Umbilical cord (tissue), 2 donors: ENCODE results near the gene CRYBG3. TPM values are rescaled to one million over a fixed set of nuclear protein-coding genes. Genes with fewer than 3 reads are reported as not detected.
"Not testable (repeated sequence)": the region's sequence is repeated elsewhere in the genome, so short reads cannot be mapped to it uniquely, and the experiment has no call there.

Source experiments
- DNase-seq: peaks from one replicate; pipeline ENCODE4 v3.0.0-alpha.2; 2015; ENCODE audit warnings: low spot score
- total RNA-seq: library from RNA; depleted of rRNA; stranded (reverse); fragments of >200 nt; gene quantifications from one replicate; pipeline ENCODE4 v1.2.3, GENCODE V29; 2014; ENCODE audit warnings: low replicate concordance; ENCODE audit not compliant: insufficient read depth

CRYBG3 gene
- total RNA-seq: 20.0 TPM

DNA sequence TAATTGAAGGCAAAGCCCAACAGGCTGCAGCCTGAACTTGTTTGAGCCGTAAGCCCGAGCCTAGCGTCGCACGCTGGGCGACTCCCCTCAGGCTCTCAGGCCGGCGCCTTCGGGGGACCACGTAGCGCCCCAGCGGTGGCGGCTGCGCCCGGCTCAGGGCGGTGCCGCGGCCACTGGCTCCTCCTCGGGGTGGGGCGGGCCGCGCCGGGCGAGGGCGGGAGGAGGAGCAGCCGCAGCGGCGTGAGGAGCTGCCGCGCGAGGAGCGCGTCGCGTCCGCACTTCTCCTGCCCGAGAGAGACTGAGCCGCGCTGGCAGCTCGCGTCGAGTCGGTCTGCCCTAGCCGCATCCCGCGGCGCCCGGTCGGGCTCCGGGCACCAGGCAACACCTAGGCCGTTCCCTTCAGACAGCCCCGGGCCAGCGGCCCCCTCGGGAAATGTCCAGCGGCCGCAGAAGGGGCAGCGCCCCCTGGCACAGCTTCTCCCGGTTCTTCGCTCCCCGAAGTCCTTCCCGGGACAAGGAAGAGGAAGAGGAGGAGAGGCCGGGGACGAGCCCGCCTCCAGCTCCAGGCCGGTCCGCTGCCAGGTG is at the start of gene CRYBG3:
Gene CRYBG3 (plus strand): TSS at position 238 of the 585 bp plus-strand sequence. CDS start 196 bp downstream, at position 434.
- DNase-seq: peak; percentile 89

DNA sequence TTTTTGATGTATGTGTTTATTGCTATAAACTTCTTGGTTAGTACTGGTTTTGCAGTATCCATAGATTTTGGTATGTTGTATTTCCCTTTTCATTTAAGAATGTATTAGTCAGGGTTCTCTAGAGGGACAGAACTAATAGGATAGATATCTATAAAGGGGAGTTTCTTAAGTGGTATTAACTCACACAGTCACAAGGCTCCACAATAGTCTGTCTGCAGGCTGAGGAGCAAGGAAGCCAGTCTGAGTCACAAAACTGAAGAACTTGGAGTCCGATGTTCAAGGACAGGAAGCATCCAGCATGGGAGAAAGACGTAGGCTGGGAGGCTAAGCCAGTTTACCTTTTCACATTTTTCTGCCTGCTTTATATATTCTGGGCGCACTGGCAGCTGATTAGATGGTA is 48.9 kb upstream of the CRYBG3 start:
- no peak for DNase-seq

DNA sequence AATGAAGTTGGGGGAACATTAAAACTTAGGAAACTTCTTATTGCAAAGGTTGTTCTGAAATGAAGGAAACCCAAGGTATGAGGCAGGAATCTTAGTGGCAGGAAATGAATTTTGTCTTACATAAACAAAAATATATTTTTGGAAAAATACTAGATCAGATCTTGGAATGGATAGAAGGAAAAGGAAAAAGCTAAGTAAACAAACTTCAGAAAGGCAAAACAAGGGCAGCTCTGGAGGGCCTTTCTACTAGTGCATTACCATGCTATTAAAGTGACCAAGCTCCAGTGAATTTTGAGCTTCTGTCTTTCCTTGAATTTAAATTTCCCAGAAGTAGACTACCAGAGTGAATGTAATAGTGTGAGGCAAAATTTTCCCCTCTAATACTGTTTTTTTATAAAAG is 43.7 kb upstream of the CRYBG3 start:
- no peak for DNase-seq

DNA sequence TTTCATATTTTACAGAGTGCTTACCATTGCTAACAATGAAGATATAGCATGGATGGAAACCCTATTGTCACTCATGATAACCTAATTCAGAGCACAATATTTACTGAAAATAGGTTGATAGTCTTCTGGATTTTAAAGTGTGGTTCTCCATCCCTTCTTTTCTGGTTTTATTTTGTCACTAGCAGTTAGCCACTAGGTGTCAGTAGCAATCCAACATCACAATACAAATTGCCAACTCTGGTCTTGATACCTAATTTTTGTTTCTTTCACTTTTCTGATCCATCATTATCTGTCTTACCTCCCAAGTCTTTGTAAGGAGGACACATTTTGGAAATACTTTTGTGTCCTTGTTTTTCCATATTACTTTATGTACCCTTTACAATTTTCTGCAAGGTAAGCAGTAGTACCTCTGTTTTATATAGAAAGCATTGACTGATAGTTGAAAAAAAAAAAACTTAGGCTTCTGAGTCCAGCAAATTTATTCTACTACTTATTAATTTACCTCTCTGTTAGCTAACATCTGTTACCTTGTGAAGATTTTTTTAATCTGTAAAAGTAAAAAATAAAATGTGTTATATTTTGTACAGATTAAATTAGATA is 28.3 kb upstream of the CRYBG3 start:
- peak; percentile 59 for DNase-seq

DNA sequence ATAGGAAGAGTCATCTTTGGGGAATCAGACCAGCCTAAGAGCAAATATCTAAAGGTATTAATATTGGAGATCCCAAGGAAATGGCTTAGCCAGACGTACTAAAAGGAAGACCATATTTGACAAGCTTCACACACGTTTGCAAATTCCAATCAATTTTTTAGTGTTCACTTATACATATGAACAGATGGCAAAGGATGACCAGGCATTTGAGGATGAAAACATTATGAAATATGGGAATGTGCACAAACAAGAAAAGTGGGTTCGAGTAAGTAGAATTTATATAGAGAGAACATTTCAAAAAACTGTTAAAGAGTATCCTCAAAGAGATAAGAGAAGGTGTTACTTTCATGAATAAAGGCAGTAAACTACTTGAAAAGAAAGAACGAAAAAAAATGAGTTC is 25.9 kb upstream of the CRYBG3 start:
- no peak for DNase-seq

DNA sequence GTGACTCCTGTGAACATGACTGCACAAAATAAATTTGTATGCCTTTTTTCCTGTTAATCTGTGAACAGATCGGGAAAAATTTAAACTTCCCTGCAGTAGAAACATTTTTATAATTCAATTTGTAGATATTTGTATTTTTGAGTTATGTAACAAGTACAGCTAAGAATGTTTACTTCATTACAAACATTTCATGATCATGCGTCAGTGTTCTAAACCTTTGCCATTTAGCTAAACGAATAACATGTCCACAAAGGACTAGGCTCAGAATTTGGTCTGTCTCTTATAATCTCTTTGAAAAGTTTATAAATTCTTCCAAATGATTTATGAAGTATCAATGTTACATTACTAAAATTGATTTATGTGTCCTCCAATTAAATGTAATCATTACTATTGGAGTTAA is 17.3 kb upstream of the CRYBG3 start:
- no peak for DNase-seq

DNA sequence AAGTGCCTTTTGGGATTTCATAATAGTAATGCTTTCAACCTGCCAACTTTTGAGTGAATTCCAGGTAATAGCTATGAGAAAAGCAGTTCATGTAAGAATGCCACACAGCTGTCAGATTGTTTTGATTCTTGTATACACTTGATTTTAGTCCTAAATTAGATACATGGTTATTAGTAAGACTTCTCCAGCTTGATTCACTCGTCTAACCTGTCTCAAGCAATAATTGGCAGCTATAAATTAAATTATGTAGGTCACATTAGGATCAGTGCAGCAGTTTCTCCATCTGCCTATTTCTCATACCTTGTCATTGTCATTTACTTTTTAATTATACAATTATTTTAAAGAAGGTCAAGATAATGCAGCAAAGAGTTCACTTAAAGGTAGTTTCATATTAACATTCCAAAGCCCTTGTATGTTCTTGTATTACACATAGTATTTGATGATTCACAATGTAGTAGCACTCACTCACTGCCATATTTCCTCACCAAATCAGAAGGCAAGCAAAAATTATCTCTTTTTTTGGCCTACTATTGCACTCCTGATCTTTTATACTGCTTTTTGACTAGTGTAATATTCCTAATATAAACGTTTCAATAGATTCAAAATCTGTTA is 10.9 kb upstream of the CRYBG3 start:
- DNase-seq: no peak

DNA sequence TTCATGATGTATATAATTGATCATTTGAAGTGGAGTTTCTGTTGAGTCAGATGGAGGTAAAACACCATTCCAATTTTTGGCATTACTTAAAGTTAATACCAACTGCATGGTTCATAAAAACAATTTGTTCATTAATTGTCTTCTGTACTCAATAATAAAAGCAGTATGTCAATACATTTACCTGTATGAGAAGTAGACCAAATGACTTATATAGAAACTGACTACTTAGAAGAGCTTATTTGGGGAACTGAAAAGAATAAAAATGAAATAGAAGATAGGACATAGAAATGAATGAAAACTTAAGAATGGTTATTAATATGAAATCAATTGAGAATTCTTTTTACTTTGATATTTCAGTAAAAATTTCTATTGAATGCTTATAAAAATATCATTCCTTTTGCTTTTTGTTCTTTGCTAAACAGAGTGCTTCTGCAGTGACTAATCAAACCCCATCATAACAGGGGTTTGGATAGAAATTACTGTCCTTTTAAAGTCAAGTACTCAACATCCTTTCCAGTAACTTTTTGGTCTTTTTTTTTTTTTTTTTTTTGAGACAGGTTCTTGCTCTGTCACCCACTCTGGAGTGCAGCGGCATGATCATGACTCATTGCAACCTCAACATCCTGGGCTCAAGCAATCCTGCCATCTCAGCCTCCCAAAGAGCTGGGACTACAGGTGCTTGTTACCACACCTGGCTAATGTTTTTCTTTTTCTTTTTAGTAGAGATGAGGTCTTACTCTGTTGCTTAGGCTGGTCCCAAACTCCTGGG is 6.5 kb upstream of the CRYBG3 start:
- DNase-seq: no peak

DNA sequence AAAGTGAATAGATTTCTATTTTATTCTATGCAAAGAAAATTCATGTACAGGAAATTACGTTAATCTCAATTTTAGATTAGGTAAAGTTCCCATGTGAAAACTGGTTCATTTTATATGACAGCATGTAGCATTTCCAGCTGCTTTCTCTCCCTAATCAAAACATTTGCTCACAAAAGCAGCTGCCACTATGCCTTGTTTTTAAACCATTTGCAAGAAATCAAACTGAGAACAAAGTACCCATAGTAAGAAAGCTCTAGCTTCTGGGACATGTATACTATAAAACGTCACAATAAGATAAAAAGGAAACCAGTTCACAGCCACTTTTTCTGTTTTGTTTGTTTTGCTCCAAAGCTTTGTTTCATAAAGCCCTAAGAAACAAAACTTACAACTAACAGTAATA is 5.0 kb upstream of the CRYBG3 start:
- DNase-seq: no peak

DNA sequence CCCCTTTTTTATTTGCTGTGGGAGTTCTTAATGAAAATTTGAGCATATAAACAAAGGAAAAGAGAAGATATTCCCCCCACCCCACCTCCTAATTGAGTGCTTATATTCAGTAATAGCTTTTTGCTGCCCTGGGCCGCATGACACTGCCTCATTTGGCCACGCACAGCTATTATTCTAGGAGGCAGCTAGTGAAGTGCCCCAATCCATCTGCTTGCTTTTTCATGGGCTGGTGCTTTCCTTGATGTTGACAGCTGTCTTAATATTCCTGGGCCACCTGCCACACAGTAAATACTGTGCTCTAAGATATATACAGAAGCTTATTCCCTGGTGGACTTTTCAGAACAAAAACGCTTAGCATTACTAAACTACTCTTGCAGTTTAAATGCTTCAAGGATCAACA is 3.8 kb upstream of the CRYBG3 start:
- no peak for DNase-seq

DNA sequence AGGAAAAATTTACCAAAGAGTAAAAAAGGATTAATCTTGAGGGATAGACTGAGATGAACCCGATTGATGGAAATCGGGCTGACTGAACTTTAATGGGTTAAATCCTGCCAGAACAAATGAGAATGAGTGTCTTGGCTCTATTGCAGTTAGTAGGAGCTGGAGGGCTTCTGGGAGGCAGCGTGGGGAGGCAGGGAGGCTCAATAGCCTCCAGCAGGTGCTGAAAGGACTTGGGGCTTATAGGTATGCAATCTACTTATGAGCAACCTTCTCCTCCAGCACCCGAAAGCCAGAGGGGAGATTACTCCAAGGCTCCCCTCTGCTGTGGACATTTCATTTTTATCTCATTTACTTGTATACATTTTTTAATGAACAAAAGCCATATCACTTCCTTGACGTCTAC is 1.0 kb upstream of the CRYBG3 start:
- no peak for DNase-seq

DNA sequence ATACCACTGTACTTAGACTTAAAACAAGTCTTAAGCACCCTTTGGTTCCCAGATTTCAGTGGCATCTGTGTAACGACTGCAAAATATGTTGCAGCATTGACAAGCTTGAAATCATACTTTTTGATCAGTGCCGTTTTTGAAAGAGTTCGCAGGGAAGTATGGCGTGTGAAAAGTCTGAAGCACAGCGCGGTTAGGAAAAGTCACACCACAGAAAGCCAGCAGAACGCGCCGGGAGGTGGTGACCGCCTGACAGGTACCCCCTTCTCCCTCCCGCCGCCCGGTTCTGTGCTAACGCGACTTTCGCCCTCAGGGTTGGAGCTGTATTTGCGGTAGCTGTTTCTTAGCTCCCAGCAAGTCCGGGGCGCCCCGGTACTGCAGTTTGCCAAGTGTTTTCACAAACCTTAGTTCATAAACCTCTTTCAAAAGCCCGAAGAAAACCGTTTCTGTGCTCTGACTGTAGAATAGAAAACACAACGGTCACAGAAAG is 481 bp upstream of the CRYBG3 start:
- DNase-seq: no peak

DNA sequence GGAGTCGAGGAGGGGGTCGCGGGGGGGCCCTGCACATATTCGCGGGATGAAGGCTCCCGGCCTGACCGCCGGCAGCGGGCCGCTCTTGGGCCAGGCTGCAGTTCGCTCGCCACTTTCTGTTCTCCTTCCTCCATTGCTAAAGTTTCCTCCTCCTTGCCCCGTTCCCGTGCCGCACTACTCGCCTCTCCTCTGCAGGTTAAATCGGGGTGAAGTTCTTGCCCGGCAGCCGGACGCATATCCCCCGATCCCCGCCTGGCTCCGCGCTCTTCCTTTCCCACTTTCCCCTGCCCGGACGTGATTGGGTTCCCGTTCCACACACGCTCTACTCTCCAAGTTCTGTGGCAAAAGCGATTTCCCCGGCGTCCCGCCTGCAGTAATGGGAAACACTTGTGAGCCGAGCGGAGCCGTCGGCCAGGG is 556 bp downstream of the CRYBG3 start:
- DNase-seq: peak; percentile 61

DNA sequence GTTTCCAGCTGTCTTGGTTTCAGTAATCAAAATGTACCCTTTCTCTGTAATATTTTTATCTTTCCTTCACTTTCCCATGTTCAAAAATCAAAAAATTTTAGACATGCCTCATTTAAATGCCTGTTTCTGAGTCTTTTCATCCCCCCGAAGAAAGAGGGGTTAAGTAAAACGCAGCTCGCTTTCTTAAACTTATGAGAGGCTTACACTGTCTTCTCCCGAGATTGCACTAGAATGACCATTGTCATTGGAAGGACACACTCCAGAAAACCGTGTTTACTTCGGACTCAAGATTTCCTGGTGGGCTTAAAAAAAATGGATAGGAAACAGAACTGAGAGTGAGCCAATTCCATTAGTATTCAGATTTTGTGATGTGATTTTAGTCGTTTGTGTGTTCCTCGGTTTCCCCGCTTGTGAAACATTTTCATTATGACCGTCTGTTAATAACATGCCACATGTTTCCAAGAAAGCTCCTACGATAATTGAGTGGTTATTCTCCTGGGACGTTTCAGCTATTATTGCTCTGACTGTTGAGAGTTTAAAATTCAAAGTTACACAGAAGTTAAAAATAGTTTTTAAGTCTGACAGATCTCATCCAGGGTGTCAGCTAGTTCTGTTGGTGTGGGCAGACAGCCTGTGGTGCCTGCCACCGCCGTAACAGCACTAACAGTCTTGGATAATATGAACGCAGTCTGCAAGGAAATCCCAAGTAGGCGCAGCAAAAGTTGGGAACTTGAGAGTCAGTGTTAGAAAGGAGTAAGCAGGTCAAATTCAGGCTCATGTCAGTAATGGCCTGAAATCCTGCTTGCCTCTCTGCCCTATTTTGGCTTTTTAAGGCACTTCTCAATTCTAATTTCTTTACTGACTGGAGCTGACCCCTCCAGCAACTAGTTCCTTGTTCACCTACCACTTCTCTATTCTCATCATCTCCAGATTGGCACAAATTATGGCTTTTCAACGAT is 1.5 kb downstream of the CRYBG3 start:
- DNase-seq: no peak

DNA sequence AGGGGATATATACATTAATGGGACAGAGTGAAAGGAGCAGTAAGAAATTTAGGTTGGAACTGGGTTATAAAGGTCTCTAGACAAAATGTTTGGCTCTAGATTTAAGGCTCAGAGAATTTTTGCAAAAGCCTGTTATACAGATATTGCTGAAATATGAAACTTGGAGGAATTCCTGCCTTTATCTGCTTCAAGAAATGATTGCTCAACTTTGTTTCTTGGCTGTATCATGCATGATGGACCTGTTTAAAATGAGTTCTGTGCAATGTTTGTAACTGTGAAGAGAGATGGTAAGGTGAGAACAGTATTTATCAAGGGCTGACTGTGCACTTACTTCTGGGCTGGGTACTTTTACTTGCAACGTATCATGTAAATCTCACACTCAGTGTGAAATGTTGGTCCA is 3.3 kb downstream of the CRYBG3 start:
- DNase-seq: peak; percentile 54

DNA sequence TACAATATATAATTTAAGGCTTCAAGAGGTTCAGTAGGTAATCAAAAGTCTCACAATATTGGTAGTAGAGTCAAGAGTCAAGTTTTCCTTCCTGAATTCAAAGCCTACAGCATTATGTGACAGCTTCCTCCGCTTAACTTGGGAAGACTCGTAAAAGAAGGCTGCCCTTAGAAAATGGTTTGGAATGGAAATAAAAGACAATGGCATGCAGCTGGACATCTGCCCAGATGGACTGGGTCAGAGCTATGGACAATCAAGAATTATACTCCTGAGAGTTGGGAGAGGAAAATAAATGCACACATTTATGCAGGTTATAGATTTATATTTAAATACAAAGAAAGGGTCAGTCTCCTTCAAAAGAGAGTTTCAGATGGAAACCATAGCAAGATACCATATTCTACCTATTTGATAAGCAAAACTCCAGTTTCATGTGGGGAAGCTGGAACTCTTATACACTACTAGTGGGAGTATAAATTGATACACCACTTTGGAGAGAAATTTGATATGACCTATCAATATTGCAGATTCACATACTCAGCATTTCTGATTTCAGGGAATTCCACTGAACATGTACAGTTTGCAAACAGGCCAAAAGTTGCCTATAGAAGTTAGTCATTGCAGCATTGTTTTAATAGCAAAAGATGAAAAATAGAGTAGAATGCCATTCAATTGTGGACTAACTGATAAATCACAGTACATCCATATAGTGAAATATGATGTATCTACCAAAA is 6.1 kb downstream of the CRYBG3 start:
- DNase-seq: no peak

DNA sequence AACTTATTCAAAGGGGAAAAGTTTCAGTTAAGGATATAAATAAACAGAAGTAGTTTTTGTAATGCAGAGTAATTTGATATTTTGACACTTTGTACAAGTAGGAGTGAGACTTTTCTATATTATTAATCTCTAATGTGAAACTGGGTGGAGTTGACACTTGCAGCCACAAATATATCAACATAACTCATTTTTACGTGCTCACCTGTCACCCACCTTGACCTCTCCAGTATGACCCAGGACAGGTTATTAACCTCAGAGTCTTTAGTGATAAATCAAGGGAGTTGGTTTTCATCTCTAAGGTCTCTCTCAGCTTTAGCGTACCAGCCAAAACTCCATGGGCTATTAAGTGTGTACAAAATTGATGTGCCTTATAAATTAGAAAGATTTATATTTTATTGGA is 7.4 kb downstream of the CRYBG3 start:
- DNase-seq: no peak

DNA sequence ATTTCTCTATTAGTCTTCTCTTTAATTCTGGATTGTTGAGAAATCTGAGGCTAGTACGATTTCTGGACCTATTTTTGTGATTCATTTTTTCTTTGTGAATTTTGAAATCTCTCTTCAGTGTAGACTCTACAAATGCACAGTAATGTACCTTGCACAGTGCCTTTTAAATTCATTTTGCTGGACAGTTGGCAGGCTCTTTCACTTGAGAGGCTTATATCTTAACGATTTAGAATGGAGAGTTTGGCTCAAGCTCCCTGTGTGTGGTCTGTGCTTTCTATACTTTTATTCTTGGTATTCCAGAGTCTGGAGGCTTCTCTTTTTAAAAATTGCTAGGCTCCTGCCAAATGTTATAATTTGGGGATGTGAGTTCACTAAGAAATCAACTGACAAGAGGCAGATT is 8.8 kb downstream of the CRYBG3 start:
- no peak for DNase-seq

DNA sequence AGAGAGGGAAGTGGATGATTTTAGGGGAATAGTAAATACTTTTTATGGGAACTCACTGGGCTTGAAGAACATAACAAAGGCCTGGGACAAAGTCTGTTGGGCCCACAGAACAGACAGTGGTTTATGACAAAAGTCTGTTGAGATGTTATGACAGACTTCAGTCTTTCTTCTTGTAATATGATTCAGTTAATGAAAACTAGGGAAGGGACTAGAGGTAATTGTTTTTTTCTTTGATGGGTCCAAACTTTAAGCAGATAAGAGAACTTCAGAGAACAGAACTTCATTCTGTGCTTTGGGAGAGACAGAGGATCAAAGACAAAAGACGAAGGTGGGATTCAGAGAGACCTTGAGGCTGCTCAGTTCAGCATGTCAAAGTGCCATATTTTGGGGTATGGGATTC is 9.3 kb downstream of the CRYBG3 start:
- no peak for DNase-seq

DNA sequence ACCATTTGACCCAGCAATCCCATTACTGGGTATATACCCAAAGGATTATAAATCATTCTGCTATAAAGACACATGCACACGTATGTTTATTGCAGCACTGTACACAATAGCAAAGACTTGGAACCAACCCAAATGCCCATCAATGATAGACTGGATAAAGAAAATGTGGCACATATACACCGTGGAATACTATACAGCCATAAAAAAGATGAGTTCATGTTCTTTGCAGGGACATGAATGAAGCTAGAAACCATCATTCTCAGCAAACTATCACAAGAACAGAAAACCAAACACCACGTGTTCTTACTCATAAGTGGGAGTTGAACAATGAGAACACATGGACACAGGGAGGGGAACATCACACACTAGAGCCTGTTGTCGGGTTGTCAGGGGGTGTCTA is 11.4 kb downstream of the CRYBG3 start:
- DNase-seq: not testable (repeated sequence)

DNA sequence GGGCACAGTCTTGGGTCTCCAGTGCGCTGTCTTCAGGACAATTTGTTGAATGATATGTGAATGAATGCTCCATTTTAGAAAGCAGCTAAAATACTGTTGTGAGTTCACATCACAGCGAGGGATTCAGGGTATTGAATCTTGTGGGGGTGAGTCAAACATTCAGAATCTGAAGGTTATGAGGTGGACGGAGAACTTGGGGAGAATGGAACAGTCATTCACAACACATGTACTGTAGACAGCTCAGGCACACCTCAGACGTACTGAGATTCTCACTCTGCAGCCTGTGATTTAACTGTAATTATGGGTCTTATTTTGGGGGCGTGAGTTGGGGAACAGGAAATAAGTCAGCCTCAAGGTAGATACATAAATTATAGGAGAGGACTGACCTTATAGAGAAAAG is 13.9 kb downstream of the CRYBG3 start:
- DNase-seq: no peak
